Right cardiac atrium (tissue), 5 donors: Measurements from ENCODE around the gene CAPN15. TPM values are rescaled to one million over a fixed set of nuclear protein-coding genes. Genes with fewer than 3 reads are reported as not detected.

Experiments
- ATAC-seq, 2 donors: fragments of 200-7000 bp; cut with Tn5 transposase; one replicate each; pipeline versions ENCODE4 v1.8.0 to v1.9.1; 2020; ENCODE audit warnings: moderate library complexity in 2 of 2, mild to moderate bottlenecking in 1 of 2
- DNase-seq, 3 donors: peaks; one replicate each; pipeline ENCODE4 v3.0.0-alpha.2; 2020
- H3K27ac ChIP-seq: one replicate; pipeline ENCODE4 v1.5.1; 2013; ENCODE audit warnings: mild to moderate bottlenecking, low read length, control low read depth, moderate library complexity
- H3K27me3 ChIP-seq: one replicate; pipeline ENCODE4 v1.6.1; 2013; ENCODE audit not compliant: control insufficient read depth, insufficient read depth
- H3K4me1 ChIP-seq: one replicate; pipeline ENCODE4 v1.6.1; 2013; ENCODE audit warnings: low read length; ENCODE audit not compliant: control insufficient read depth, insufficient read depth
- H3K4me3 ChIP-seq: one replicate; pipeline ENCODE4 v1.5.1; 2013; ENCODE audit warnings: low read length, control low read depth
- H3K9me3 ChIP-seq: one replicate; pipeline ENCODE4 v1.6.1; 2013; ENCODE audit warnings: low read length; ENCODE audit not compliant: control insufficient read depth
- WGBS: extraction: QIAGEN DNeasy Blood & Tissue Kit; methylation state at CpG from one replicate; pipeline ENCODE4 v1.1.7; 2013; 5-methylcytosine and 5-hydroxymethylcytosine counted together
- intact Hi-C, 4 donors: fragments of 100-400 bp; cut with DNase I; formaldehyde crosslinking; loops; one replicate each; pipeline versions ENCODE4 v1.11.0 to v1.14.0; 2022 to 2023
- polyA plus RNA-seq: library from polyadenylated mRNA; stranded (reverse); fragments of 200-250 nt; gene quantifications from one replicate; pipeline ENCODE4 v1.2.3, GENCODE V29; 2013
- total RNA-seq, 4 donors: library from RNA; stranded (reverse); fragmentation: NEBNext Ultra II Directional; extraction: Animal tissue kit (Norgen Biotek cat#: 25700); gene quantifications; one replicate each; pipeline ENCODE4 v1.2.1, GENCODE V29; 2021
- donor health status: healthy with polysubstance abuse.
- donor health status: DM: no; HTN: yes; CAD: no.
- donor health status: DM: no; HTN: no; CAD: no.
- donor health status: DM: no; HTN: yes; CAD: no; lungs with severe emphysema.
- donor health status: DM: yes; HTN: yes; CAD: no.

Gene CAPN15
- total and polyA plus RNA-seq, 5 donors: 15.4 to 22.1 (median 18.2) TPM

DNA sequence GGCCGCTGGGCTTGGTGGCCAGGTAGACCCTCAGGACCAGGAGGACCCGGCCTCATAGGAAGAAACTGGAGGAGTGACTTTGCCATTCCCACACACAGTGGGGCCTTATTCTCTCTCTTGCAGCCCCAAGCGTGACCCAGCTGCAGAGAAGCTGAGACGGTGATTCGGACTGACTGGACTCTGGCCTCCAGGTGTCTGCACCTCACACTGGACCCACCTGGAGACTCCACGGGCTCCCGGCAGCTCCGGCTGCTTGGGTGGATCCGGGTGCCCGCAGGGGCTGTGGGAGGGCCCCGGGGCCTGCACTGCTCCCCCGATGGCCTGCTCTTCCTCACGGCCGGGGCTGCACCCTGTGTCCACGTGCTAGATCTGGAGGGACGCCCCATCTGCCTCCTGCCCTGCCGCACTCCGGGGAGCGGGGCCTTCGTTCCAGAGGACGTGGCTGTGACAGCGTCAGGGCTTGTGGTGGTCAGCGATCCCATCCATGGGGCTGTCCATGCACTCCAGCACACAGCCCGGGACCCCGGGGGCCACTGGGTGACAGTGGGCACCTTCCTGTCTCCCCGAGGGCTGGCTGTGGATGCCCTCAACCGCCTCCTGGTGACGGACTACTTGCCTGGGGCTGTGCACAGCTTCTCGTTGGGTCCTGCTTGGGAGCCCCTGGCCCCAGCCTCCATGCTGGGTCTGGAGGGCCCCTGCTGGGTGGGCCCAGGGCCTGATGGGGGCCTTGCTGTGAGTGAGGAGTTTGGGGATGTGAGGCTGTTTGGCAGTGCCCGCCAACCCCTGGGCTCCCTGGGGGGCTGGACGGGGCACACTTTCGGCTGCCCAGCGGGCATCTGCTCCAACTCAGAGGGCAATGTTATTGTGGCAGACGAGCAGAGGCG lies 40.1 kb downstream of the CAPN15 start:
- no peaks in the 10 kb centered on the region for H3K4me1 ChIP-seq
- no peak overlapping the region for H3K27ac ChIP-seq
- no peak overlapping the region for H3K4me3 ChIP-seq
- 91% methylated on average over 35 of the region's 35 CpGs for WGBS
- H3K9me3 ChIP-seq: no peaks in the 10 kb centered on the region
- intact Hi-C loops: no loop called here
- DNase-seq (no peak), ATAC-seq (no peak)
- H3K27me3 ChIP-seq: no peaks in the 10 kb centered on the region

DNA sequence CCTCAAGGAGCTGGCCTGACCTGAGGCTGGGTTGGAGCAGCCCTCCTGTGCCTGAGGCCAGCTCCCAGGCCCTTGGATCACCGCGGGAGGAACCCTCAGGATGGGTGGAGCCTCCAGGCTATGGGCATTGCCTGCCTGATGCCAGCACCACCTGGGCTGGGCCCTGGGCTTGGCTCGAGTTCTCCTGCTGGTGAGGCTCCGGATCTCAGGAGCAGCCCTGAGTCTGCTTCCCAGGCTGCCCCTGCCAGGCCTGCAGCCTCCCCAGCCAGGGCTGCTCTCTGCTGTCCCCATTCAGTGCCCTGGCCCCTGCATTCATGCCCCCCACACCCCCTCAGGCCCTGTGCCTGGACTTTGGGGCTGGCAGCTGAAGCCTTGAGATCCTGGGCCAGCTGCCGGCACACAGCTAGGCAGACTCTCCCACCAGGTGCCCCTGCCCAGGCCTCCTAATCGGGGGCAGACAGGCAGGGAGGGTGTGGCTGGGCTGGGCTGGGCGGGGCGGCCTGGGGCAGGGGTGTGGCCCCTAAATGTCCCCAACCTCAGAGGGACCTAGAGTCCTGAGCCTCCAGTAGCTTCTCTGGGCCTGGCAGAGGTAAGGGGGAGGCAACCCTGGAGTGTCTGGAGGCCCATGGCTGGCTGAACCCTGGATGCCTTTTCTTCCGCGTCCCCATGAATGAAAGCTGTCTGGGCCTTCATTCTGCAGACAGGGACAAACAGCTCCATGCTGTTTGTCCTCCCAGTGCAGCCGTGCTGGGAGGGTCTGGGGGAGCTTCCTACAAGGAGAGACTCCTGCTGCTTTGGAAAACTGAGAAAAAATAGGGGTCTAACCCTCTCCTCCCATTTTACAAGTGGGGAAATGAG lies 41.1 kb downstream of the CAPN15 start:
- no peak overlapping the region for H3K27ac ChIP-seq
- WGBS: 72% methylated on average over 11 of the region's 11 CpGs
- intact Hi-C loops: no loop called here
- ATAC-seq: no peak
- H3K4me1 ChIP-seq: no peaks in the 10 kb centered on the region
- no peaks in the 10 kb centered on the region for H3K27me3 ChIP-seq
- H3K9me3 ChIP-seq: no peaks in the 10 kb centered on the region
- no peak for DNase-seq
- peak overlapping the region; percentile 95 for H3K4me3 ChIP-seq

DNA sequence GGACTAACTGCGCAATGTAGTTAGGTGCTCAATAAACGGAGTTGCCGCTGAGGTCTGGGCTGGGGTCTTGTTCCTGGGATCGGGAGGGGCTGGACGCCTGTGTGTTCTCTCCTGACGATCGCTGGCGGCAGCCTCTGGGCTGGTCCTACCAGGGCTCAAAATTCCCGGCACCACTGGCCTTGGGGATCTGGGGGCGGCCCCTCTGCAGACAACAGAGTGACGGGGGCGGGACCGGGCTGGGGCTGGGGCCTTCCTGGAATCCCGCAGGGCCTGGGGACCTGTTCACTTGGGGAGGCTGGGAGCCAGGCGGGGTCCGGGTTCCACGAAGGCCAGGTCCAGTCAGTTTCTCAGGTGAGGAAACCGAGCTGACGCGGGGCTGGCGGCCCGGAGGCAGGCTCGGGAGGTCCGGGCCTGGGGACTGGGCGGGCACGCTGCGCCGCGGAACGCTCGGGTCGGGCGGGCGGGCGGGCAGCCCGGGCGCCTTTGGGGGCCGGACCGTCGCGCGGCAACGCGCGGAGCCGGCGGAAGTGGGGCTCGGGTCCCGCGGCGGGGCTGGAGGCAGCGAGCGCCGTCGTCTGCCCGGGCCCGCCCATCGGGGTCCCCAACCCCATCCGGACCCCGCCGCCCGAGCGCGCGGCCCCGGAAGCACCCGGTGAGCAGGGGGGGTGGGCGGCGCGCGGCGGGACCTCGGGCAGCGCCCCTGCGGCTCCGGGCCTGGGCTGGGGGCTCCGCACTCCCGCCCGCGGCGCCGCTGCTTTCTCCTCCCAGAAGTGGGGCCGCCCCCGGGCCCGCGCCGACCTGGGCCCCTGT lies 42.1 kb downstream of the CAPN15 start, which contains the start of gene PIGQ:
Gene PIGQ, plus strand, starts transcription at position 524 of the 810 bp plus-strand sequence. CDS start 4,107 bp downstream, outside the sequence.
- no peaks in the 10 kb centered on the region for H3K9me3 ChIP-seq
- H3K4me1 ChIP-seq: no peaks in the 10 kb centered on the region
- no peaks in the 10 kb centered on the region for H3K27me3 ChIP-seq
- peak; percentile 54 to 74 for ATAC-seq
- intact Hi-C loops: no loop called here
- peak within 1 kb of the TSS; percentile 95 for H3K4me3 ChIP-seq
- H3K27ac ChIP-seq: peak within 1 kb of the TSS; percentile 62
- peak; percentile 83 to 92 (median 91) for DNase-seq
- under 1% methylated on average over 86 of the region's 87 CpGs for WGBS

DNA sequence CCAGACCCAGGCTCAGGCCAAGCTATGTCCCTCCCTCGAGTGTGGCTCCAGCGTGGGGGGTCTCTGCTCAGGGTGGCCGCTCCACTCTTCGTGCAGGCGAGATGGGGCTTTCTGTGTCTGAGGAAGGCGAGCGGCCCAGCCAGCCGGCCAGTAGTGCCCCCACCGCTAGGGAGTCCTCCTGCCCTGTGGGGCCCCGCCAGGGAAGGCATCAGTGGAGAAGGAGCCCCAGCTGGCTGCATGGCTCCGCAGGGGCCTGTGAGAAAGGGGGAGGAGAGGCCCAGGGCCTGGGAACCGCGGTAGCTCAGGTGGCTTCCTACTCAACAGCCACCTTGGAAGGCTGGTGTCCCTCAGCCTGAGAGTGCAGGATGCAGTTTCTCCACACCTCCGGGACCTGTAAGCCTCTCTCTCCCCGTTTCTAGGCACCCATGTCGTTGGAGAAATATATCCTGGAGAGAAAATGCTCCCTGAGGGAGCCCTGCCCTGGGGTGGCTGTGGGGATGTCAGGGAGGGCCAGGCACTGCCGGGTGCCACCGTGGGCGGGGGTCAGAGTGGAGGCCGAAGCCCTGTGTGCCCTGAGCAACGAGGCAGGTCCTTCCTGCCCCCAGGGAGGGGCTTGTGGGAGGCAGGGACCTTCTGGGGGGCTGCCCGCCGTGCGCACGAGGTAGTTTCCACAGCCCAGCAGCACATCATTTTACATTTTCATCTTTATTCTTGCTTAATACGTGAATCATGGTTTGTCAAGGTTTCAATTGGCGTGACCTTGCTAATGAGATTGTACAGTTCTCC lies 45.5 kb downstream of the CAPN15 start:
- WGBS: 79% methylated on average over 27 of the region's 27 CpGs
- no peak for ATAC-seq
- Histone ChIP-seq H3K27ac (no peak overlapping the region), H3K4me3 (no peak overlapping the region), H3K27me3 (no peaks in the 10 kb centered on the region), H3K4me1 (no peaks in the 10 kb centered on the region), H3K9me3 (no peaks in the 10 kb centered on the region)
- intact Hi-C loops: no loop called here
- DNase-seq: no peak

DNA sequence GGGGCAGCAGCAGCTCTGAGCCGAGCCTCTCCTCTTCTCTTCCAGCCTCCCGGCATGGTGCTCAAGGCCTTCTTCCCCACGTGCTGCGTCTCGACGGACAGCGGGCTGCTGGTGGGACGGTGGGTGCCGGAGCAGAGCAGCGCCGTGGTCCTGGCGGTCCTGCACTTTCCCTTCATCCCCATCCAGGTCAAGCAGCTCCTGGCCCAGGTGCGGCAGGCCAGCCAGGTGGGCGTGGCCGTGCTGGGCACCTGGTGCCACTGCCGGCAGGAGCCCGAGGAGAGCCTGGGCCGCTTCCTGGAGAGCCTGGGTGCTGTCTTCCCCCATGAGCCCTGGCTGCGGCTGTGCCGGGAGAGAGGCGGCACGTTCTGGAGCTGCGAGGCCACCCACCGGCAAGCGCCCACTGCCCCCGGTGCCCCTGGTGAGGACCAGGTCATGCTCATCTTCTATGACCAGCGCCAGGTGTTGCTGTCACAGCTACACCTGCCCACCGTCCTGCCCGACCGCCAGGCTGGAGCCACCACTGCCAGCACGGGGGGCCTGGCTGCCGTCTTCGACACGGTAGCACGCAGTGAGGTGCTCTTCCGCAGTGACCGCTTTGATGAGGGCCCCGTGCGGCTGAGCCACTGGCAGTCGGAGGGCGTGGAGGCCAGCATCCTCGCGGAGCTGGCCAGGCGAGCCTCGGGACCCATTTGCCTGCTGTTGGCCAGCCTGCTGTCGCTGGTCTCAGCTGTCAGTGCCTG lies 46.7 kb downstream of the CAPN15 start:
- H3K4me3 ChIP-seq: no peak overlapping the region
- no peaks in the 10 kb centered on the region for H3K27me3 ChIP-seq
- no peaks in the 10 kb centered on the region for H3K9me3 ChIP-seq
- intact Hi-C loops: no loop called here
- WGBS: 94% methylated on average over 46 of the region's 46 CpGs
- no peak for DNase-seq
- ATAC-seq: no peak
- no peaks in the 10 kb centered on the region for H3K4me1 ChIP-seq
- no peak overlapping the region for H3K27ac ChIP-seq

DNA sequence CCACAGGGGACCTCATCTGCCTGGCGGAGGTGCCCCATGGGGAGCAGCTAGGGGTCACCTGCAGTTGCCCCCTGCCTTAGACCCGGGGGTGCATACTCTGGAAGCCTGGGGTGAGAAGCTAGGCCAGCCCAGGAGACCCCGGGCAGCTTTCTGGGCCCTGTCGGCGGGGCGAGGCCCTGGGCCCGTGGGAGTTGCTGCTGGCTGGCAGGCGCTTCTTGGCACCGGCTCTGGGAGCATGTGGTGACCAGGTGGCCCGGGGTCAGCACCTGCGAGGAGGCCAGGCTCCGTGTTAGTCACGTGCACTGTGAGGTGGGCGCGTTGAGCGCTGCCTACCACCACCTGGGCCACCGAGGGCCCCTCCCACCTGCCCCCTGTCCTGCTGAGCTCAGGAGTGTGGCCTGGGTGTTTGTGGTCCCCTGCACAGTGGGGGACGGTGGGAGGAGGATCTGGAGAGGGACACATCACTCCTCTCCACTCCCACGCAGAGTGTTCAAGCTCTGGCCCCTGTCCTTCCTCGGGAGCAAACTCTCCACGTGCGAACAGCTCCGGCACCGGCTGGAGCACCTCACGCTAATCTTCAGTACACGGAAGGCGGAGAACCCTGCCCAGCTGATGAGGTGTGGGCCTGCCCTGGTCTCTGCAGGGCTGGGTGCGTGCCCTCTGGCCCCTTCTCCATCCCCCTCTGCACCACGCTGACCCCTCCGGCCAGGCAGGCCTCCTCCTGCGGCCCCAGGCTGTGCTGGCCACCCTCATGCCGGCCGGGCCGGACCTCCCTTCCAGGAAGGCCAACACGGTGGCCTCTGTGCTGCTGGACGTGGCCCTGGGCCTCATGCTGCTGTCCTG lies 48.1 kb downstream of the CAPN15 start:
- Histone ChIP-seq H3K4me3 (no peak overlapping the region), H3K4me1 (no peaks in the 10 kb centered on the region), H3K27ac (no peak overlapping the region), H3K27me3 (no peaks in the 10 kb centered on the region), H3K9me3 (no peaks in the 10 kb centered on the region)
- no peak for DNase-seq
- intact Hi-C loops: no loop called here
- WGBS: 86% methylated on average over 36 of the region's 36 CpGs
- no peak for ATAC-seq

DNA sequence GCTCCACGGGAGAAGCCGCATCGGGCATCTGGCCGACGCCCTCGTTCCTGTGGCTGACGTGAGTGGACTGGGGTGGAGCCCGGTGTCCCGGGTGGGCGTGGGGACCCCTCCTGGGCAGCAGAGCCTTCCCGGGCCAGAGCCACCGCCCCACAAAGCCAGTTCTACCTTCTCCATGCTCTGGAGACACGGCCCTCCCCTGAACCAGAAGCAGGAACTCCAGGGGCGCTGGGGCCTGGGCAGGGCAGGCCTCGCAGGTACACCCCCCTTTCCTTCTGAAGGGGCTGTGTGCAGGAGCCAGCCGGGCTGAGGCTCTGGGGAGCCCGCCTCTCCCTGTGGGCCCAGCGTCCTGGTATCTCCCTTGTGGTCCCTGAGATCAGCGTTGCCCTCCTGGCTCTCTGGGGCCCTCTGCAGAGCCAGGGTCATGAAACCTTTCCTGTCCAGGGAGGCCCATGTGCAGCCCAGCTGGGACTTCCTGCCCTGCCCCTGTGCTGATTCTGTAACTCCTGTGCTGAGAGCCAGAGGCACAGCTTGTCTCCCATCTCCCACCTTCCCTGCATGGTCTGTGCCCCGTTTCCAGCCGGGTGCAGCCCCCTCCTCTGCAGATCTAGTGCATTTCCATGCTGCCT lies 48.8 kb downstream of the CAPN15 start:
- no peaks in the 10 kb centered on the region for H3K27me3 ChIP-seq
- intact Hi-C loops: no loop called here
- no peak overlapping the region for H3K4me3 ChIP-seq
- no peak for DNase-seq
- 85% methylated on average over 21 of the region's 21 CpGs for WGBS
- no peaks in the 10 kb centered on the region for H3K9me3 ChIP-seq
- ATAC-seq: no peak
- H3K4me1 ChIP-seq: no peaks in the 10 kb centered on the region
- H3K27ac ChIP-seq: no peak overlapping the region

DNA sequence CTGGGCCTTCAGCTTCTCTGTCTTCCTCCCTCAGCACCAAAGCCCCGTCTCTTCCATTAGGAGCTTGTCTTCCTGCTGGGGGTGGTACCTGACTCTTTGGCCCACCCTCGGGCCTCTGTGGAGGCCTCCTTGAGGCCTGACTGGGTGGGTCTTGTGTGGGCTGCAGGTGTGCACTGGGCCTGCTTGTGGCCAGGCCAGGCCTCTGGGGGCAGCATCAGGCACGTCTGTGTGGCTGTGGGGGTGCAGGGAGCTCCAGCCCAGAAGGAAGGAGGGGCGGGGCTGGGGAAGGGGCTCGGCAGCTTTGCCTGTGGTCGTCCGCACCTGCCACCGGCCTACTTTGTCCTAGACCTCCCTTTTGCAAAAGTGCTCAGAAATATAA lies 49.3 kb downstream of the CAPN15 start:
- Histone ChIP-seq H3K4me1 (no peaks in the 10 kb centered on the region), H3K9me3 (no peaks in the 10 kb centered on the region), H3K27ac (no peak overlapping the region), H3K4me3 (no peak overlapping the region), H3K27me3 (no peaks in the 10 kb centered on the region)
- intact Hi-C loops: no loop called here
- ATAC-seq (no peak), DNase-seq (no peak)
- 78% methylated on average over 8 of the region's 8 CpGs for WGBS

DNA sequence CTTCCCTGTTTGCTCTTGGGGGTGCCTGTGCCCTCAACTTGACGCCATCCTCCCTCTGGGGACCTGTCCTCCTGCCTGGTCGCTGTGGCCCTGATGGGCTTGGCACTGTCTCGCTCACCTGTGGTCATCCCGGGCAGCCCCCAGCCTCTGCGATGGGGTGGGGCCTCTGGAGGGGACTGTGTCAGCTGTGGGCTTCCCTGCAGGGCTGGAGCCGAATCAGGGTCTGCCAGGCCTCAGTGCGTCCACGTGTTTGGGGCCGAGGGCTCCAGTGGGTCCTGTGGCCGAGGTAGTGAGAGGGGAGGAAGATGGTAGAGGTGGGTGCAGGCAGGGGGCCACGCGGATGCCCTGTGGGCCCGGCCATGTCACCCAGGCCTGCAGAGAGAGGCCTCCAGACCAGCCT lies 50.3 kb downstream of the CAPN15 start:
- Histone ChIP-seq H3K27ac (no peak overlapping the region), H3K4me3 (no peak overlapping the region), H3K4me1 (no peaks in the 10 kb centered on the region), H3K27me3 (no peaks in the 10 kb centered on the region), H3K9me3 (no peaks in the 10 kb centered on the region)
- ATAC-seq: no peak
- DNase-seq: no peak
- intact Hi-C loops: no loop called here
- 91% methylated on average over 13 of the region's 13 CpGs for WGBS
